IMR-90 (cell line): ENCODE measurements around the gene C6orf58. TPM values are rescaled to one million over a fixed set of nuclear protein-coding genes. Genes with fewer than 3 reads are reported as not detected.

Source experiments
- ATAC-seq: fragments of 200-7000 bp; cut with Tn5 transposase; 2 replicates; pipeline ENCODE4 v1.9.1; 2020; ENCODE audit warnings: low read depth, mild to moderate bottlenecking, moderate library complexity
- BruUV-seq: library from RNA; stranded (reverse); fragments of 400-500 nt; replicated peaks from 2 replicates; lab custom pipeline; 2021; lab: Mats Ljungman, UMichigan
- CTCF ChIA-PET: fragments of 300-600 bp; formaldehyde crosslinking; extraction: SDS; loops from one replicate; lab custom pipeline; 2021; ENCODE audit warnings: antibody characterized with exemption; lab: Yijun Ruan, JAX
- POLR2A ChIA-PET: fragments of 300-600 bp; sonication (Branson Sonifier 250); formaldehyde crosslinking; loops from one replicate; lab custom pipeline; 2022; ENCODE audit warnings: antibody characterized with exemption; ENCODE audit not compliant: unreplicated experiment; lab: Charles Lee
- DNase-seq: peaks from one replicate; pipeline ENCODE4 v3.0.0; 2013
- H2AFZ ChIP-seq: replicated peaks from 2 replicates; pipeline ENCODE3; 2013; ENCODE audit warnings: low read length, mild to moderate bottlenecking; ENCODE audit not compliant: poor library complexity
- H2AK5ac ChIP-seq: 2 replicates; pipeline ENCODE4 v1.6.1; 2013; ENCODE audit warnings: low read depth, low read length, inconsistent platforms
- H2AK9ac ChIP-seq: replicated peaks from 2 replicates; pipeline ENCODE3; 2013; ENCODE audit warnings: mild to moderate bottlenecking, low read depth, low read length, moderate library complexity; ENCODE audit not compliant: poor library complexity
- H2BK120ac ChIP-seq: 2 replicates; pipeline ENCODE4 v1.6.1; 2013; ENCODE audit warnings: low read depth, low read length, inconsistent platforms
- H2BK15ac ChIP-seq: 3 replicates; pipeline ENCODE4 v1.6.1; 2013; ENCODE audit warnings: low read depth, low read length, inconsistent platforms
- H2BK20ac ChIP-seq: 2 replicates; pipeline ENCODE4 v1.6.1; 2013; ENCODE audit warnings: low read depth, mild to moderate bottlenecking, inconsistent platforms, low read length, moderate library complexity
- H2BK5ac ChIP-seq: 2 replicates; pipeline ENCODE4 v1.6.1; 2013; ENCODE audit warnings: mild to moderate bottlenecking, low read depth, low read length, inconsistent platforms; ENCODE audit not compliant: poor library complexity, severe bottlenecking
- H3K14ac ChIP-seq: replicated peaks from 2 replicates; pipeline ENCODE4 v1.6.1; 2013; ENCODE audit warnings: low read depth, low read length, inconsistent platforms
- H3K18ac ChIP-seq: 2 replicates; pipeline ENCODE4 v1.6.1; 2013; ENCODE audit warnings: low read depth, low read length, control low read depth
- H3K23ac ChIP-seq: 2 replicates; pipeline ENCODE4 v1.6.1; 2013; ENCODE audit warnings: low read depth, low read length, inconsistent platforms
- H3K27ac ChIP-seq: 2 replicates; pipeline ENCODE4 v1.5.1; 2013; ENCODE audit warnings: mild to moderate bottlenecking, control low read depth, low read length; ENCODE audit not compliant: insufficient read depth
- H3K27me3 ChIP-seq: 2 replicates; pipeline ENCODE4 v1.6.1; 2013; ENCODE audit warnings: low read length; ENCODE audit not compliant: control insufficient read depth, insufficient read depth
- H3K36me3 ChIP-seq: 2 replicates; pipeline ENCODE4 v1.6.1; 2013; ENCODE audit warnings: low read length, mixed read lengths; ENCODE audit not compliant: control insufficient read depth, insufficient read depth
- H3K4ac ChIP-seq: 2 replicates; pipeline ENCODE4 v1.6.1; 2013; ENCODE audit warnings: low read depth, low read length, inconsistent platforms
- H3K4me1 ChIP-seq: 2 replicates; pipeline ENCODE4 v1.6.1; 2013; ENCODE audit warnings: low read length, mixed read lengths; ENCODE audit not compliant: control insufficient read depth, insufficient read depth
- H3K4me2 ChIP-seq: 2 replicates; pipeline ENCODE4 v1.6.1; 2013; ENCODE audit warnings: low read depth, mild to moderate bottlenecking, control low read depth, low read length, moderate library complexity
- H3K4me3 ChIP-seq: 2 replicates; pipeline ENCODE4 v1.5.1; 2013; ENCODE audit warnings: low read depth, mild to moderate bottlenecking, control low read depth, low read length, moderate library complexity; ENCODE audit not compliant: insufficient read depth
- H3K56ac ChIP-seq: 2 replicates; pipeline ENCODE4 v1.6.1; 2013; ENCODE audit warnings: low read length, inconsistent platforms; ENCODE audit not compliant: insufficient read depth; ENCODE audit errors: extremely low read depth
- H3K79me1 ChIP-seq, 2 experiments: 2 replicates each; pipeline ENCODE4 v1.6.1; 2013; ENCODE audit warnings: low read length in 2 of 2, inconsistent platforms in 1 of 2, low read depth in 1 of 2
- H3K9ac ChIP-seq: 2 replicates; pipeline ENCODE4 v1.6.1; 2013; ENCODE audit warnings: low read depth, low read length, control low read depth
- H3K9me1 ChIP-seq: 2 replicates; pipeline ENCODE4 v1.6.1; 2013; ENCODE audit warnings: low read length, inconsistent platforms; ENCODE audit not compliant: insufficient read depth
- H3K9me3 ChIP-seq: 2 replicates; pipeline ENCODE4 v1.6.1; 2013; ENCODE audit warnings: low read length; ENCODE audit not compliant: control insufficient read depth, insufficient read depth
- H4K20me1 ChIP-seq: 2 replicates; pipeline ENCODE4 v1.6.1; 2013; ENCODE audit warnings: low read length, inconsistent platforms; ENCODE audit not compliant: insufficient read depth
- H4K5ac ChIP-seq: 2 replicates; pipeline ENCODE4 v1.6.1; 2013; ENCODE audit warnings: mild to moderate bottlenecking, low read depth, low read length, control low read depth
- H4K8ac ChIP-seq, 2 experiments: 2 replicates each; pipeline ENCODE4 v1.6.1; 2013; ENCODE audit warnings: low read depth in 2 of 2, low read length in 2 of 2, control low read depth in 1 of 2, inconsistent platforms in 1 of 2
- H4K91ac ChIP-seq: 2 replicates; pipeline ENCODE4 v1.6.1; 2013; ENCODE audit warnings: low read depth, low read length, inconsistent platforms; ENCODE audit not compliant: insufficient read depth
- BHLHE40 ChIP-seq: fragments of 150-350 bp; IDR thresholded peaks from 2 replicates; pipeline ENCODE4 v1.6.1; 2016; ENCODE audit warnings: mild to moderate bottlenecking, low read depth, low read length
- CTCF ChIP-seq: conservative IDR thresholded peaks from 2 replicates; pipeline ENCODE4 v1.5.1; 2012; ENCODE audit warnings: mild to moderate bottlenecking, low read depth, low read length, improper control_type of control experiment
- MAZ ChIP-seq: IDR thresholded peaks from 2 replicates; pipeline ENCODE4 v1.6.1; 2012; ENCODE audit warnings: low read depth, mild to moderate bottlenecking, low read length, improper control_type of control experiment, moderate library complexity, borderline replicate concordance
- RAD21 ChIP-seq: IDR thresholded peaks from 2 replicates; pipeline ENCODE4 v1.6.1; 2012; ENCODE audit warnings: low read length, improper control_type of control experiment
- WGBS, 2 experiments: methylation state at CpG; one replicate each; pipeline versions ENCODE4 v1.1.5 to v1.1.7; 2013; ENCODE audit warnings: missing lambda C conversion rate in 2 of 2; ENCODE audit not compliant: insufficient read length in 1 of 2; ENCODE audit errors: extremely low coverage in 2 of 2; 5-methylcytosine and 5-hydroxymethylcytosine counted together
- dilution Hi-C: fragments of 300-500 bp; cut with HindIII; formaldehyde crosslinking; loops from one replicate; pipeline ENCODE4 v1.14.3; 2018; ENCODE audit warnings: low sequenced_read_pairs; ENCODE audit not compliant: unreplicated experiment
- in situ Hi-C: fragments of 300-500 bp; cut with MboI; formaldehyde crosslinking; loops from 3 replicates; pipeline ENCODE4 v1.14.3; 2019; ENCODE audit warnings: low sequenced_read_pairs, inconsistent platforms, mixed read lengths
- intact Hi-C: fragments of 100-400 bp; cut with micrococcal nuclease; formaldehyde crosslinking; loops from 2 replicates; pipeline ENCODE4 v1.10.0; 2022
- polyA plus RNA-seq, 3 experiments: library from polyadenylated mRNA; depleted of rRNA; stranded (reverse); fragments of >200 nt; gene quantifications; 2 replicates each; pipeline ENCODE4 v1.2.3, GENCODE V29; 2012; ENCODE audit warnings: low replicate concordance in 1 of 3
- total RNA-seq: library from RNA; depleted of rRNA; stranded (reverse); fragments of >200 nt; gene quantifications from 2 replicates; pipeline ENCODE4 v1.2.3, GENCODE V29; 2012

C6orf58 gene
- total and polyA plus RNA-seq, 2 of the 4 experiments (the other 2 are of a cell fraction), result 0.09 TPM; not detected in 1

GRCh38 chr6:127587875-127588274 is 10.9 kb downstream of the C6orf58 start:
- Histone ChIP-seq H2BK20ac (no peak overlapping the region), H3K4me2 (no peak overlapping the region), H3K36me3 (no peaks in the 10 kb centered on the region), H2AK9ac (no peak overlapping the region), H4K5ac (no peak overlapping the region), H2BK120ac (no peak overlapping the region), H2BK15ac (no peak overlapping the region), H2AK5ac (no peak overlapping the region), H3K79me1 (no peaks in the 10 kb centered on the region), H3K4me1 (no peaks in the 10 kb centered on the region), H4K91ac (no peak overlapping the region), H3K9me3 (no peaks in the 10 kb centered on the region), H3K4ac (no peak overlapping the region), H3K4me3 (no peak overlapping the region), H3K14ac (no peak overlapping the region), H3K27ac (no peak overlapping the region), H3K56ac (no peak overlapping the region), H3K9me1 (no peaks in the 10 kb centered on the region), H3K18ac (no peak overlapping the region), H3K27me3 (peaks cover 5% of the 10 kb centered on the region), H4K8ac (no peak overlapping the region), H3K9ac (no peak overlapping the region), H3K23ac (no peak overlapping the region), H2BK5ac (no peak overlapping the region), H2AFZ (no peak overlapping the region), H4K20me1 (no peaks in the 10 kb centered on the region)
- no CpG with 5 or more reads among the region's 2 CpGs for WGBS, 2 experiments
- CTCF ChIA-PET, result interaction anchor here (0.9 kb wide), 1 partner anchor 71 kb away, joined by 4 read pairs; no protein-coding TSS in a partner anchor
- DNase-seq (no peak), ATAC-seq (no peak)
- TF ChIP-seq CTCF, result no peak
- TF ChIP-seq BHLHE40, result no peak
- TF ChIP-seq MAZ, result no peak
- no peak for TF ChIP-seq RAD21
- no TSS peak for BruUV-seq
- in situ Hi-C loops (no loop called here), intact Hi-C loops (no loop called here), dilution Hi-C loops (no loop called here)
- POLR2A ChIA-PET, result interaction anchor here (0.5 kb wide), 1 partner anchor 1401 kb away, joined by 3 read pairs; no protein-coding TSS in a partner anchor
